ENCODE results near the gene CDV3.
"Not testable (repeated sequence)": the region's sequence is repeated elsewhere in the genome, so short reads cannot be mapped to it uniquely, and the experiment has no call there.

Gene CDV3, protein sequence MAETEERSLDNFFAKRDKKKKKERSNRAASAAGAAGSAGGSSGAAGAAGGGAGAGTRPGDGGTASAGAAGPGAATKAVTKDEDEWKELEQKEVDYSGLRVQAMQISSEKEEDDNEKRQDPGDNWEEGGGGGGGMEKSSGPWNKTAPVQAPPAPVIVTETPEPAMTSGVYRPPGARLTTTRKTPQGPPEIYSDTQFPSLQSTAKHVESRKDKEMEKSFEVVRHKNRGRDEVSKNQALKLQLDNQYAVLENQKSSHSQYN

DNA sequence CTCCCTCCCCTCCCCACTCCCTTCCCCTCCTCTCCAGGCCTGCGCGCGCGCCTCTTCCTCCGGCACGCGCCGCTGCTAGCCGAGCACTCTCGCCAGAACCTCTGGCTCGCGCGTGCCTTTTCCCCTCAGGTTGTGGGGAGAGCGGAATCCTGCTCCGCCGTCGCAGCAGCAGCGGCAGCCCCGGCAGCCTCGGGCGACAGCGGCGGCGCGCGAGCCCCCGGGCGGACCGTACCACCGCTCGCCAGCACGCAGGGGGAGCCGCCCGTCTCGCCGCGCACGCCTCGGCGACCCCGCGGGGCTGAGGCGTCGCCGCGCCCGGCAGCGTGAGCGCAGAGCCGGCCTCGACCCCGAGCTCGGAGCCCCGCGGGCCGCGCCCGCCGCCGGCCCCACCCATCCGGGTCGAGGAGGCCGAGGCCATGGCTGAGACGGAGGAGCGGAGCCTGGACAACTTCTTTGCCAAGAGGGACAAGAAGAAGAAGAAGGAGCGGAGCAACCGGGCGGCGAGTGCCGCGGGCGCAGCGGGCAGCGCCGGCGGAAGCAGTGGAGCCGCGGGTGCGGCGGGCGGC lies at the start of gene CDV3:
Gene CDV3, plus strand, starts transcription at position 58 of the 566 bp plus-strand sequence. Its CDS starts 359 bp downstream, at position 417.
- DNase-seq: no peak

DNA sequence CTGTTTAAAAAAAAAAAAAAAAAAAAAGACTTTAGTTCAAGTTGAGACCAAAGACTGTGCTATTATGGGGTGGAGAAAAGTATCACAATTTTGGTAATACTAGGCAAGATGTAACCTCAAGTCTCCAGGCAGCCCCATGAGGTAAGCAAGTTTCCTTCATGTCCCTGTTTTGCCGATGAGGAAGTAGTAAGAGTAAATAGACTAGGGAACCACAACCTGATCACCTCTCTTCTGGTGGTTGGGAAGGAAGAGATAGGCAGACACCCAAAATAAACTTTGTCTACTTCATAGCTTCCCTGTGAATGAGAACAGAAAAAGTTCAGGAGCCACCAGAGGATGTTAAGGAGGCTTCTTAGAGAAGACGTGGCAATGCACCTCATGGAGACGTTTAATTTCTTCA lies 49.7 kb upstream of the CDV3 start:
- DNase-seq: not testable (repeated sequence)

DNA sequence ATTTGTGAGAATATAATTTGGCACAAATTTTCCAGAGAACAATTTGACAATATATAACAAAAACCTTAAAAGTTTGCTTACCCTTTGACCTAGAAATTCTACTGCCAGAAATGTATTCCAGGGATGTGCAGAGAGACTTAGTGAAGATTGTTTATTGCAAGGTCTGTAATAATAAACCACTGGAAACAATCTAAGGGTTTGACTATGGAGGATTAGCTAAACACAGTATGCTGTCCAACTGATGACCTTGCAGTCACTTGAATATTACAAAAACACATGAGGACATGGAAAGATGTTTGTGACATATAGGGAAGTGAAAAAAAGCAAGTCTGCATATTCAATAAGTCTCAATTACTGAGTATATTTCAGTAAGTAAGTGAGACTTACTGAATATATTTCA lies 48.1 kb upstream of the CDV3 start:
- DNase-seq: no peak

DNA sequence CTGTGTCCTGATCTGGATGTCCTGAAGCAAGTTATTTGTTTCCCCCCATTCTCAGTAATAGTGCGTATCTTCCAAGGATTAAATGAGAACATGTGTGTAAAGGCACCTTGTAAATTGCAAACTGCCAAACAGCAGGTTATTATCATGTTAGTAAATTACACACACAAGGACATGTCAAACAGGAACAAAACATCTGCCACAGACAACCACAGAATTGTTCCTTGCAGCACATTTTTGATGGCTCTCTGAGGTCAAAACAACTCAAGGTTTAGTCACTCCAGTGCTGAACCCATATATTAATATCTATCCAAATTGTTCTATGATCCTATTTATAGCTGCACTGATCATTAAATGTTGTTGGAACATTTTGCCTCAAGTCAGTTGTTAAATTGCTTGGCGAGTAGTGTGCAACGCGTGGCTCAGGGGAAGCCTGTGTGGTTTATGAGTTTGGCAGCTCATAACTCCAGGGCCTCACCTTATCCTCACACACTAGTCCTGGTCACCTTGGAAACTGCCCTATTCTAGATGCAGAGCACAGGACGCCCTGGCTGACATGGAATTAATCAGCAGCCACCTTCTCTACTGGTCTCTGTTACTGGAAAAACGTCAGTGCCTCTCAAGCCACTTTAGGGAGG lies 46.3 kb upstream of the CDV3 start:
- no peak for DNase-seq

DNA sequence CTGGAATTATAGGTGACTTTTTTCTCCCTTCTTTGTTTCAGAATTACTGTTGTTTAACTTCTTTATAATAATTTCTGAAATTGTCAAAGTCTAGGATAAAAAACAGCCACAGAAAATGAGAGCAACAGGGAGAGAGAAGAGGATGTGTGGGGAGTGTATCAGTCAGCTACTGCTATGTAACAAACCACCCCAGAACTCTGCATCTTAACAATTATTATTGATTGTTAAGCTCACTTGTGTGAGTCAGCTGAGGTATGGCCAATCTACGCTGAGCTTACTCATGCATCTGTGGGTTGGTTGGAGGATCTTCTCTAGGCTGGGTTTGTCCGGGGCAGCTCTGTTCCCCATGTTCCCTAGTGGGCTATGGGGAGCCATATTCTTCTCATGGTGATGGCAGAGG lies 43.7 kb upstream of the CDV3 start:
- no peak for DNase-seq

DNA sequence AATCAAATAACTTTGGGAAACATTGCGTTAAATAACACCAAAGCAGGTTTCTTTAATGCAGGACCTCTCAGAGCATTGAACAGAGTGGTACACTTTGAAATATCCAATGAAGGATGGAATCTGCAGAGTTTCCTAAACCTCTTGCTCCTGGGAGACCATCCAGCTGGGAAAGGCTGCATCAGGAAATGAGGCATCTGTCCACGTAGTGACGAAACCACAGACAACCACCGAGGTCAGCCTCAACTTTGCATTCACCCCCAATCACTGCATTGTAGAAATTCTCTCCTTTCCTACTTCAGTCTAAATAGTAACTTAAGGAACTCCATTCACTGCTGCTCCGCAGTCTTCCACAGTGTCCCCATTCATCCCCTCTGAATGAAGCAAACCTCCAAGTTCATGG lies 41.5 kb upstream of the CDV3 start:
- DNase-seq: no peak

DNA sequence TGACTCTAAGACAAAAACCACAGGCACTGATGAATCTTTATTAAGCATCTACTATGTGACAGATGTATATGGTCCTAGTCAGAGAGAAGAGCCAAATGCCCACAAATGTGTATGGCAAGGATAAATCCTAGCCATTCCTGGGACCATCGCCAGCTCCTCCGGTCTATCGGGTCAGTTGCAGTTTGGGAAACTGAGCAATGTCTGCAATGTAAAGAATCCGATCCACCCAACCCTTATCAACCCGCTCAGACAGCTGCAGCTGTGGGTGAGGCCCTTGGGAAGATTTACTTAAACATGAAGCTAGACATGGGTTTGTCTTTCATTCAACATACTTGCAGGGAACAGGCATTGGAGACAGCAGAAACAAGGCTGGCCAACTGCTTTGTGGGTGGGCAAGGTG lies 40.5 kb upstream of the CDV3 start:
- DNase-seq: no peak

DNA sequence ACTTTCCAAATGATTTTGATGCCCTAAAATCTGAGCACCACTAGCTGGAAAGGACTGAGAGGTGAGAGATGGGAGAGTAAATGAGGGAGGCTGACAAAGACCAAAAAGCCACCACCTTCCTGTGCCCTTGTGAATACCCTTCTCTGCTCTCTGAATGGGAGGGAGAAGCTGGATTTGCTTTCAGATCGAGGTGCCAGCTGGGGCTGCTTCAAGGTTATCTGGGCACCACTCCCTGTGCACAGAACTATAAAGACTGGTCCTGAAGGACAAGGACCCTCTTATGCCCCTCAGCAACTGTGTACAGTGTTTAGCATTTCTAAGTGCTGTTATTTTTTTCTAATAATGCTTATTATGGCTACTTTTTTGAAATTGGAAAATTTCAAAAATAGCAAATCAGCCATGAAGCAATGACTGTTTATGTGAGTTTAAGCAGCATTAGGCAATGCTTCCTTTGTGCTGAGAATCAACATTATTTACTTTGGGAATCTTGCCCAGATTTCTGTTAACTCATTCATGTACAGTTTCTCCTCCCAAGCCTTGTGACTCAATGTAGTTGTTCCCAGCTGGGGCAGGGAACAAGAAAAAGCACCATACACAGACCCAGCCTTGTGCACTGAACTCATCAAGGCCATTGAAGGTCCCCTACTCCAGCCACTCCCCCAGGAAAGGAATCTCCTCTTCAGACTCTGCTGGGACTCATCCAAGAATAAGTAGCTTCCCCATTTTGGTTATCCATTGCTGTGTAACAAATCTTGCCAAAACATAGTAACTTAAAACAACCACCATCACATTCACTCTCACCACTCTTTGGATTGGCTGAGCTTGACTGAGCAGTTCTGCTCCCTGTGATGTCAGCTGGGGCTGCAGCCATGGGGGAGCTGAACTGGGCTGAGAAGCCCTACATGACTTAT lies 37.3 kb upstream of the CDV3 start:
- DNase-seq: no peak

DNA sequence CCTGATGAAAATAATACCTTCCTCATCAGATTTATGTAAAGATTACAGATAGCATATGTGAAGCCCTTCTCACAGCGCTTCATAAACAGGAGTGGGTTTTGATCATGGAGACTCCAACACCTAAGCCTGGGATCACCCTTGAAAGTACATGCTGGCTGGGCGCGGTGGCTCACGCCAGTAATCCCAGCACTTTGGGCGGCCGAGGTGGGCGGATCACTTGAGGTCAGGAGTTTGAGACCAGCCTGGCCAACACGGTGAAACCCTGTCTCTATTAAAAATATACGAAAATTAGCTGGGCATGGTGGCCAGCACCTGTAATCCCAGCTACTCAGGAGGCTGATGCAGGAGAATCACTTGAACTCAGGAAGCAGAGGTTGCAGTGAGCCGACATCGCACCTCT lies 36.4 kb upstream of the CDV3 start:
- not testable (repeated sequence) for DNase-seq

DNA sequence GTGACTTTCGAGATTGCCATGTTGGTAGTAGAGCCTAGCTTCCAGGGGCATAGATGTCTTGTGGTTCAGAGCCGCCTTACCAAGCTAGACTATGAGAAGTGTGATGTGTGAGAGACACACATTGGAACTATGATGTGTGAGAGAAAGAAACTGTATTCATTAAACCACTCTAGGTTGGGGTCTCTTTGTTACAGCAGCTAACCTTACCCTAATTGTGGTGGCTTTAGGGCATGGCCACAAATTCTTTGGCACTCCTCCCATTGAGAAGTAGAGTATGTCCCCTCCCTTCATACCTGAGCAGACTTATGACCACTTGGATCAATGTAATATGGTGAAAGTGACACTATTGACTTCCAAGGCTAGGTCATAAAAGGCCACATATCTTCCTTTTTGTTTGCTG lies 35.3 kb upstream of the CDV3 start:
- DNase-seq: no peak

DNA sequence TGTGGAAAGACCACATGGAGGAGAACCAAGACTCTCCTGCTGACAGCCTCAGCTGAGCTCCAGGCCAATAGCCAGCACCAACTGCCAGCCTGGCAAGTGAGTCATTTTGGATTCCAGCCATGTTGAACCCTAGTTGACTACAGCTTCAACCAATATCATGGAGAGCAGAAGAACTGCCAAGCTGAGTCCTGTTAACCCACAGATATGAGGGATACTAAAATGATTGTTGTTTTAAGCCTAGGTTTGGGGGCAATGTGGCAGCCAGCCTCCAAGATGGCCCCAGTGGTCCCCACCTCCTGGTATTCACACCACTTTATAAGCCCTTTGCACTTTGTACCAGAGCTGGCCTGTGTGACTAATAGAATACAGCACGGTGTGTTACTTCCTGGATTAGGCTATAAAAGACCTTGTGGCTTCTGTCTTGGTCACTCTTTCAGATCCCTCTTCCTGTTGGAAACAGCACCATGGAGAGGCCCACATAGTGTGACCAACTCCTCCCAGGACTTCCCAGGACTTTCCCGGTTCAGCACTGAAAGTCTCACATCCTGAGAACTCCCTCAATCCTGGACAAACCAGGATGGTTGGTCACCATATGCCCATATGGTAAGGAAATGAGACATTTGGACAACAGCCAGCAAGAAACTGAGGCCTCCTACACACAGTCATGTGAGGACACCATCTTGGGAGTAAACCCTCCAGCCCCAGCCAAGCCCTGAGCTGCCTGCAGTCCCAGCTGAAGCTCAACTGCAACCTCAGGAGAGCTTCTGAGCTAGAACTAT lies 32.4 kb upstream of the CDV3 start:
- no peak for DNase-seq

DNA sequence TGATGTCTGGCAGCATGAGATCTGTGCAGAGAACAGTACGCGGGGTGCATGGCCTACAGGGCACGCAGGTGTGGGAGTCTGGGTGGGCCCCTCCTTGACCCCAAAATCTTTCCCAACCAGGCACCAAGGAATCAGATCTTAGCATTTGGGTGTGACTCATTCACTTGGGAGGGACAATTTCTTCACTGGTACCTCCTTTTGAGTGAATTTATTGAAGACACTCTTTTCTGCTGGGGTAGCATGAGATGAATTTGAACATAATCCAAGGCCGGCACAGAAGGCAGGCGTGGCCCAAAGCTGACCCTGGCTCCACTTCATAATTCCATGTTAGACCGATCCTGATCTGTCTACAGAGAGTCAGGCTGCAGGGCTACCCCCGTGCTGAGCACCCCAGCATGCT lies 30.6 kb upstream of the CDV3 start:
- no peak for DNase-seq

DNA sequence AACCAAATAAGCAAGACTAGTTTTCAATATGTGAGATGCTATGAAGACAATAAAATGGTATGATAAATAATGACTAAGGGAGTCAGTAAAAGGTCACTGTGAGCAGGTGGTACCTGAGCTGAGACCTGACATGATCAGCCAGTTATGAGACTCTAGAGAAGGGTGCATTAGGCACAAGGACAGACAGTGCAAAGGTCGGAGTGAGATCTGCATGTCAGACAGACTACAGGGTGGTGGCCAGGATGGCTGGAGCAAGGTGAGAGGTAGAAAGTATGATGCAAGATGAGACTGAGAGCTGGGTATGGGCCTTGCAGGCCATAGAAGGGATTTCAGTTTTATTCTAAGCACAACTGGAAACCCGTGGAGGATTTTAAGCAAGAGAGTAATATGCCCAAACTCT lies 28.5 kb upstream of the CDV3 start:
- DNase-seq: not testable (repeated sequence)

DNA sequence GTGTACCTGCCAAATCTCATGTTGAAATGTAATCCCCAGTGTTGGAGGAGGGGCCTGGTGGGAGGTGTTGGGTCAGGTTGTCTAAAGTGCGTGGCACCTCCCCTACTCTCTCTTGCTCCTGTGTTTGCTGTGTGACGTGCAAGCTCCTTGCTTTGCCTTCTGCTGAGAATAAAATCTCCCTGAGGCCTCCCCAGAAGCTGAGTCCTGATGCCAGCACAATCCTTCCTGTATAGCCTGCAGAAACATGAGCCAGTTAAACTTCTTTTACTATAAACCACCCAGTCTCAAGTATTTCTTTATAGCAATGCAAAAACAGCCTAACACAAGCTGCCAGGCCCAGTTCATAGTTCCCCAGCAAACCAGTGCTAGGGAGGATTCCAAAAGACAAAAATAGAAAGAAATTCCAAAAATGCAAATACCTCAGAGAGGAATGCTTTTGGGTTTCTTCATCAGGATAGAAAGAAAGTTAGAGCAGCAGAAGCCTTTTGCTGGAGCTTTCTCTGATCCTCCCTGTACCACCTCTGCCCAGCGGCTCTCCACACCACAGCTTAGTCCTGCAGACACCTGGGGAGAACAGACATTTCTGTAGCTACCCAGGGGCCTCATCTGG lies 25.9 kb upstream of the CDV3 start:
- DNase-seq: no peak

DNA sequence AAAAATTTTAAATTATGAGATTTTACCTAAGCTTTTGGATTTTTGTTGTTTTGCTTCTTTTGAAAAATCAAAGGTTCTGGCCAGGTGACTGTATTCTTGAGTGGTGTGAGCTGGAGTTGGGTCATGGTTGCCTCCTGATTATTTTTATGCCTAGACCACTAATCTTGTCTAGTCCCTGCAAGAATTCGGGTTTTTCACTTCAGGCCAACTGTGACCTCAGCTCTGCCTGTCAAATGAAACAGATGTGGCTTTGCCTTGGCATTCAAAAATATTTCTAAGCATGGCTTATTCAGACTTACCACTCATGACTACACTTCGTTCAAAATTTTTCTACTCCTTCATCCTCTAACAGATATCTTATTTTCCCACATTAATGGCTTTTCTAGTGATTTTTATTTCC lies 25.4 kb upstream of the CDV3 start:
- no peak for DNase-seq

DNA sequence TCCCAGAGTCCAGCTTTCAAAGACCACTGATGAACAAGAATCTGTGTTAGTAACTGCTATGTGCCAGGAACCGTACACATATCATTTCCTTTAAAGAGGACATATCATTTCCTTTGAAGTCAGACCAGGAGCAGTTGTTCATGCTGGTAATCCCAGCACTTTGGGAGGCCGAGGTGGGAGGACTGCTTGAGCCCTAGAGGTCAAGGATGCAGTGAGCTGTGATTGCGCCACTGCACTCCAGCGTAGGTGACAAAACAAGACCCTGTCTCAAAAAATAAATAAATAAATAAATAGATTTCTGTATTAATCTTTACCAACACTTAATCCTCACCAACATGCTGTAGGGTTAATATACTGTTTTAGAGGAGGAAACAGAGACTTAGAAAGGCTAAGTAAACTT lies 23.9 kb upstream of the CDV3 start:
- no peak for DNase-seq

DNA sequence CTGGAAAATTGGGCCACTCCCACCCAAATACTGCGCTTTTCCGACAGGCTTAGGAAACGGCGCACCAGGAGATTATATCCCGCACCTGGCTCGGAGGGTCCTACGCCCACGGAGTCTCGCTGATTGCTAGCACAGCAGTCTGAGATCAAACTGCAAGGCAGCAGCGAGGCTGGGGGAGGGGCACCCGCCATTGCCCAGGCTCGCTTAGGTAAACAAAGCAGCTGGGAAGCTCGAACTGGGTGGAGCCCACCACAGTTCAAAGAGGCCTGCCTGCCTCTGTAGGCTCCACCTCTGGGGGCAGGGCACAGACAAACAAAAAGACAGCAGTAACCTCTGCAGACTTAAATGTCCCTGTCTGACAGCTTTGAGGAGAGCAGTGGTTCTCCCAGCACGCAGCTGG lies 21.9 kb upstream of the CDV3 start:
- not testable (repeated sequence) for DNase-seq

DNA sequence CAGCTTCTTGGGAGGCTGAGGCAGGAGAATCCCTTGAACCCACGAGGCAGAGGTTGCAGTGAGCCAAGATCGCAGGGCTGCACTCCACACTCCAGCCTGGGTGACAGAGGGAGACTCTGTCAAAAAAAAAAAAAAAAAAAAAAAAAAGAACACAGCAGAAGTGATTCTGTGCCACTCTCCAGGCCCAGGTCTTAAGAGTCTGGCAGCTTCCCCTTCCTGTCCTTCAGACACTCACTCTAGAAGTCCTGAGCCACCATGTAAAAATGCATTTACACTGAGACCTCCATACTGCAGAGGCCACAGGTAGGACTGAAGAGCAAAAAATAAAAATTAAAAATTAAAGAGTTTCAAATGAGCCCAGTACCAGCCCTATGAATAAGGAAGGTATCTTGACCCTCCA lies 11.8 kb upstream of the CDV3 start:
- no peak for DNase-seq

DNA sequence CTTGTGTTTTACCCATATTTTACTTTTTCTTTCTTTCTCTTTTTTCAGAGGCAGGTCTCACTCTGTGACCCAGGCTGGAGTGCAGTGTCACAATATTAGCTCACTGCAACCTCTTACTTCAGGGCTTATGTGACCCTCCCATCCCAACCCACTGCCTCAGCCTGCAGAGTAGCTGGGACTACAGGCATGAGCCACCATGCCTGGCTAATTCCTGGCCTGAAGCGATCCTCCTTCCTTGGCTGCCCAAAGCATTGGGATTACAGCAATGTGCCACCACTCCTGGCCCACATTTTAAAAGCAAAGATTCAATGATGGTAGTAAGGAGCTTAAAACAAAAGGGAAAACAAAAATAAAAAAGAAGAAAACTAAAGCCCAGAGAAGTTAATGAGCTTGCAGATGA lies 11.1 kb upstream of the CDV3 start:
- DNase-seq: no peak

DNA sequence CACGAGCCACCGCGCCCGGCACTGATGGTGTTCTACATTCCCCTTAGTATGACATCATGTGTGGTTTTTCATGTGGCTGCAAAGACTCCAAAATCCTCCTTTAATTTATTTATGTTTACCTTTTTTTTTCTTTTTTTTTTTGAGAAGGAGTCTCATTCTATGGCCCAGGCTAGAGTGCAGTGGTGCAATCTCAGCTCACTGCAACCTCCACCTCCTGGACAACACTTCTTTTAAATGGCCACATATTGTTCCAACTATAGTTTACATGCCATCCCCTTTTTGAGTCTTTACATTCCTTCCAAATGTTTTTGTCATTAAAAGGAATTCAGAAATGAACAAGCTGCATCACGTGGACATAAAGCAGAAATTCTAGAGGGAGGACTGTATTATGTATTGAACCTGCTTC lies 10.3 kb upstream of the CDV3 start:
- DNase-seq: no peak

DNA sequence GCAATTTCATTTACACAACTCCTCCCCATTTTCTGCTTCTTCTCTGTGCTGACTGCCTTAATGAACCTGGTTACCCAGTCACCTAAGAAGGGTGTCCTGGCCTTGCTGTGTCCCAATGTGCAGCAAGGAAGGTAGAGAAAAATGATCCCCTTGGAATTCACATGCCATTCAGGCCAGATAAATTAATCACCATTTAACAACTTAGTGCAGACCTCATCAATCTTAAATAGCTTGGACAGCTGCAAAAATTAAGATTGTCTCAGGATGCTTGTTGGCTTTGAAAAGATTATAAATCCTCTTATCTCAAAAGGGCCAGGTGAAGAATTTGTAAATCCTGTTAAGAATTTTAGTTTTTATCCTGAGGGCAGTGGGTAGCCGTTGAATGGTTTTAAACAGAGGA lies 9.7 kb upstream of the CDV3 start:
- DNase-seq: no peak

DNA sequence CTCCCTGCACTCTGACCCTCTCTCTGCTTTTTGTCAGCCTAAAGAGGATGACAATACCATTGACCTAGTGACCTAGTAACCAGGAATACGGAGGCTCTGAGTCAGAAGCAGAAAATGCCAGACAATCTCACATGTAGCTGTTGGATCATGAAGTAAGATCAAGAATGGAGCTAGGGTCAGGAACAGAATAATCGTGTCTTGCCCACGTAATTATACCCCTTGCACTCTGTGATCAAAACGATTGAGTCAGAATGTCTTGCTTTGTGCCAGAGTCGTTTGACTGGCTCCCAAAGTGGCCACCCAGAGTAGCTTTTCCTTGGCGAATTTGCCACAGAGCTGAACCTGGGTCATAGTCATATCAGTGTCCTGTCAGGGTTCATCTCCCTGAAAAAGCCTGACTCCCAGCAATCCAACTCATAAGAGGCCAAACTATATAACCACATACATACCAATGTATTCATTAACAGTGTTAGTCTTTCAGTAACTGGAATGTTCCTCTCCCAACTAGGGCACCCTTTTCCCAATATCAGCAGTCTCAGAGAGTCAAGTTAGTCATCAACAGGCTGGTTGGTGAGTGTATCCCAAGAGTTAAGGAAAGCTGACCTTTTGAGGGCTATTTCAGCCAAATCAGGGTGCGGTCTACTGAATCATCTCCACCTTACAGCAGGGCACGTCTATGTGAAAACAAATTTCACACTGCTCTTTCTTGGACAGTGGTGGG lies 5.0 kb upstream of the CDV3 start:
- DNase-seq: no peak

All from AML-193 (cell line).